SK-N-SH (cell line): ENCODE data around the gene NOX3. TPM values are rescaled to one million over a fixed set of nuclear protein-coding genes. Genes with fewer than 3 reads are reported as not detected.
A peak's percentile ranks its signal among the peaks of the same experiment; 100 is the strongest.

ENCODE experiments used
- CTCF ChIA-PET: fragments of 300-600, 350-600 bp; formaldehyde crosslinking; extraction: SDS; loops from one replicate; lab custom pipeline; 2021; lab: Yijun Ruan, JAX
- POLR2A ChIA-PET: fragments of 350-600 bp; sonication (Branson Sonifier 250); formaldehyde crosslinking; extraction: SDS; loops from one replicate; lab custom pipeline; 2020; ENCODE audit warnings: antibody characterized with exemption, inconsistent platforms; lab: Yijun Ruan, JAX
- DNase-seq: peaks from one replicate; pipeline ENCODE4 v3.0.0; 2012
- H2AFZ ChIP-seq: fragments of 200-600 bp; sonication (generic); 2 replicates; pipeline ENCODE4 v1.8.1; 2016; ENCODE audit warnings: antibody characterized with exemption, mild to moderate bottlenecking, low read depth
- H3F3A ChIP-seq: fragments of 200-600 bp; sonication (generic); replicated peaks from 2 replicates; pipeline ENCODE3; 2016; ENCODE audit warnings: antibody characterized with exemption, mild to moderate bottlenecking; ENCODE audit not compliant: insufficient read depth
- H3K27ac ChIP-seq, 2 experiments: fragments of 200-500 bp in 1 of 2; fragments of 200-600 bp in 1 of 2; sonication (Bioruptor generic) in 1 of 2; sonication (generic), shearing (Covaris generic) in 1 of 2; 2 replicates each; pipeline versions ENCODE4 v1.5.1 to v1.6.1; 2014 to 2016; ENCODE audit warnings: low read depth in 2 of 2, inconsistent platforms in 1 of 2, low read length in 1 of 2, mild to moderate bottlenecking in 1 of 2, mixed read lengths in 1 of 2
- H3K27me3 ChIP-seq: fragments of 200-600 bp; sonication (generic), shearing (Covaris generic); 2 replicates; pipeline ENCODE4 v1.6.1; 2016; ENCODE audit warnings: mixed run types; ENCODE audit not compliant: insufficient read depth
- H3K36me3 ChIP-seq, 2 experiments: fragments of 200-500 bp in 1 of 2; fragments of 200-600 bp in 1 of 2; sonication (Bioruptor generic) in 1 of 2; sonication (generic) in 1 of 2; replicated peaks in 1 of 2; 2 replicates each; pipeline versions ENCODE3 to v1.5.1; 2014 to 2016; ENCODE audit warnings: low read length in 1 of 2, mild to moderate bottlenecking in 1 of 2; ENCODE audit not compliant: insufficient read depth in 2 of 2, control insufficient read depth in 1 of 2
- H3K4me1 ChIP-seq, 2 experiments: fragments of 200-500 bp in 1 of 2; fragments of 200-600 bp in 1 of 2; sonication (Bioruptor generic) in 1 of 2; sonication (generic), shearing (Covaris generic) in 1 of 2; 2 replicates each; pipeline versions ENCODE4 v1.5.1 to v1.6.1; 2014 to 2016; ENCODE audit warnings: low read depth in 1 of 2, low read length in 1 of 2, mixed run types in 1 of 2; ENCODE audit not compliant: insufficient read depth in 2 of 2, control insufficient read depth in 1 of 2
- H3K4me2 ChIP-seq: fragments of 200-600 bp; sonication (generic), shearing (Covaris generic); 2 replicates; pipeline ENCODE4 v1.6.1; 2017; ENCODE audit warnings: mixed run types
- H3K4me3 ChIP-seq, 2 experiments: fragments of 200-500 bp in 1 of 2; fragments of 200-600 bp in 1 of 2; sonication (Bioruptor generic) in 1 of 2; sonication (generic), shearing (Covaris generic) in 1 of 2; 2 replicates each; pipeline versions ENCODE4 v1.5.1 to v1.8.1; 2014 to 2016; ENCODE audit warnings: low read depth in 2 of 2, inconsistent platforms in 1 of 2, low read length in 1 of 2, mild to moderate bottlenecking in 1 of 2, mixed read lengths in 1 of 2, moderate library complexity in 1 of 2
- H3K79me2 ChIP-seq: fragments of 200-600 bp; sonication (generic); 2 replicates; pipeline ENCODE4 v1.8.1; 2017; ENCODE audit warnings: mild to moderate bottlenecking; ENCODE audit not compliant: insufficient read depth
- H3K9ac ChIP-seq: fragments of 200-600 bp; sonication (generic); 2 replicates; pipeline ENCODE4 v1.6.1; 2017; ENCODE audit warnings: mixed run types
- H3K9me2 ChIP-seq: fragments of 200-600 bp; sonication (generic); 2 replicates; pipeline ENCODE4 v1.6.1; 2017; ENCODE audit warnings: mixed run types
- H3K9me3 ChIP-seq: fragments of 200-600 bp; sonication (generic); 2 replicates; pipeline ENCODE4 v1.6.1; 2017; ENCODE audit warnings: mixed run types, mild to moderate bottlenecking, moderate library complexity
- H4K20me1 ChIP-seq: fragments of 200-600 bp; sonication (generic); 2 replicates; pipeline ENCODE4 v1.6.1; 2017; ENCODE audit warnings: mild to moderate bottlenecking, mixed run types; ENCODE audit not compliant: insufficient read depth
- RAD21 ChIP-seq: IDR thresholded peaks from 2 replicates; pipeline ENCODE4 v1.6.1; 2012; ENCODE audit warnings: mild to moderate bottlenecking, low read length
- TAF1 ChIP-seq: IDR thresholded peaks from 2 replicates; pipeline ENCODE4 v1.6.1; 2012; ENCODE audit warnings: low read depth, mild to moderate bottlenecking, low read length, moderate library complexity, borderline replicate concordance
- WGBS: methylation state at CpG from one replicate; pipeline ENCODE4 v1.1.6; 2017; ENCODE audit warnings: low lambda C conversion rate; 5-methylcytosine and 5-hydroxymethylcytosine counted together
- polyA plus RNA-seq, 3 experiments: library from polyadenylated mRNA; depleted of rRNA; stranded (reverse); fragments of >200 nt; gene quantifications; 2 replicates each; pipeline ENCODE4 v1.2.3, GENCODE V29; 2012
- TF ChIP-seq, protein P1 (sequence below): IDR thresholded peaks from 2 replicates; pipeline ENCODE4 v1.6.1; 2012; ENCODE audit warnings: mild to moderate bottlenecking, low read depth, low read length, moderate library complexity
- TF ChIP-seq, protein P2 (sequence below): IDR thresholded peaks from 2 replicates; pipeline ENCODE4; 2012

NOX3 gene
- polyA plus RNA-seq, 1 of the 3 experiments (the other 2 are of a cell fraction) = 0.02 TPM

DNA sequence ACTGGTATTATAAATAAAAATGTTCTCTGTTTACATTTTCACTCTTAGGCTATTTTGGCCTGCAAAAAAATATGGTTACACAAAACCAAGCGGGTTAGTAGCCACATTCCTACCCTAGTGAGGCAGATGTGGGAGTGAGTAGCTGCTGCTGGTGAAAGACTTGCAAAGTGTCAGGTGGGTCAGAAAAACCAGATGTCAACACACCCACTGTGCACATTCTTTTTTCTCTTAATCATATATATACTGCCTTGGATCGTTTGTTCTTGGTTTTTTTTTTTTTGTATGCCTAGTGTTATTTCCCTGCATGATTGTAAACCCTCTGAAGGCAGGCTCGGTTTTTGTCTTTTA lies 73.3 kb downstream of the NOX3 start (continued):
- TF ChIP-seq, protein P1, sequence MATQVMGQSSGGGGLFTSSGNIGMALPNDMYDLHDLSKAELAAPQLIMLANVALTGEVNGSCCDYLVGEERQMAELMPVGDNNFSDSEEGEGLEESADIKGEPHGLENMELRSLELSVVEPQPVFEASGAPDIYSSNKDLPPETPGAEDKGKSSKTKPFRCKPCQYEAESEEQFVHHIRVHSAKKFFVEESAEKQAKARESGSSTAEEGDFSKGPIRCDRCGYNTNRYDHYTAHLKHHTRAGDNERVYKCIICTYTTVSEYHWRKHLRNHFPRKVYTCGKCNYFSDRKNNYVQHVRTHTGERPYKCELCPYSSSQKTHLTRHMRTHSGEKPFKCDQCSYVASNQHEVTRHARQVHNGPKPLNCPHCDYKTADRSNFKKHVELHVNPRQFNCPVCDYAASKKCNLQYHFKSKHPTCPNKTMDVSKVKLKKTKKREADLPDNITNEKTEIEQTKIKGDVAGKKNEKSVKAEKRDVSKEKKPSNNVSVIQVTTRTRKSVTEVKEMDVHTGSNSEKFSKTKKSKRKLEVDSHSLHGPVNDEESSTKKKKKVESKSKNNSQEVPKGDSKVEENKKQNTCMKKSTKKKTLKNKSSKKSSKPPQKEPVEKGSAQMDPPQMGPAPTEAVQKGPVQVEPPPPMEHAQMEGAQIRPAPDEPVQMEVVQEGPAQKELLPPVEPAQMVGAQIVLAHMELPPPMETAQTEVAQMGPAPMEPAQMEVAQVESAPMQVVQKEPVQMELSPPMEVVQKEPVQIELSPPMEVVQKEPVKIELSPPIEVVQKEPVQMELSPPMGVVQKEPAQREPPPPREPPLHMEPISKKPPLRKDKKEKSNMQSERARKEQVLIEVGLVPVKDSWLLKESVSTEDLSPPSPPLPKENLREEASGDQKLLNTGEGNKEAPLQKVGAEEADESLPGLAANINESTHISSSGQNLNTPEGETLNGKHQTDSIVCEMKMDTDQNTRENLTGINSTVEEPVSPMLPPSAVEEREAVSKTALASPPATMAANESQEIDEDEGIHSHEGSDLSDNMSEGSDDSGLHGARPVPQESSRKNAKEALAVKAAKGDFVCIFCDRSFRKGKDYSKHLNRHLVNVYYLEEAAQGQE = no peak

DNA sequence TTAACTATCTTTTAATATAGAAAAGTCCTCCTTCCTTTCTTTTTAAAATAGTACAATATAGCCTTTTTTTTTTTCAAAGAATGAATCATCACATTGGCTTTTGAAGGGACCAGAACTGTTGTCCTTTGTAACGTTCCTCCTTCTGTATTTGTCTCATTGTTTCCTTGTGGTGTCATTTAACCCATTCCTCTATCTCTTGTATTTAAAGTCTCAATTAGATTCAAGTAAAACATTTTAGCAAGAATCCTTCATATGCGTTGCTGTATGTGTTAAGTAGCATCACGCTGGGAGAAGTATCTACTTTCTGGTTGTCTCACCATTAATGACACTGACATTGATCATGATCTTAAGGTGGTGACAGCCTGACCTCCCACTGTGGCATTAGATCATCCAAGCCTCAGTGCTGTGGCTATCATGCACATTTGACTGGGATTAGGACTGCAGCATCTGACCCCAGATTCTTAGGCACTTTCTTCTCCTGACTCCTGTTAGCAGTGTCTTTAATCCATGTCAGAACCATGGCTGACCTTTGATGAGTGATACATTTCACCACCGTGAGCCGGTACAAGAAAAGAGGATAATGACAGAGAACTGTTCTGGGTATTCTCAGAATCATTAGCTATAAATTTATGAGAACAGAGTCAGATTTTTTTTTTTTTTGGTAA lies 73.8 kb downstream of the NOX3 start:
- Histone ChIP-seq H4K20me1 (no peaks in the 10 kb centered on the region), H3K9ac (no peak overlapping the region), H3K27ac (peak overlapping the region in 1 of 2 experiments; percentile 12; a peak in 1 of 4 replicates), H3K9me3 (no peaks in the 10 kb centered on the region), H3K4me2 (no peak overlapping the region), H3K9me2 (no peaks in the 10 kb centered on the region), H3K79me2 (no peaks in the 10 kb centered on the region), H3K4me3 (no peak overlapping the region), H3K4me1 (peaks cover 0 to 2% of the 10 kb centered on the region in 2 experiments; a peak in 1 of 4 replicates), H3F3A (peaks cover 15% of the 10 kb centered on the region), H3K36me3 (no peaks in the 10 kb centered on the region), H3K27me3 (no peaks in the 10 kb centered on the region), H2AFZ (no peak overlapping the region)
- 73% methylated on average over 5 of the region's 5 CpGs for WGBS
- POLR2A ChIA-PET = no interaction called here
- TF ChIP-seq, protein P2, sequence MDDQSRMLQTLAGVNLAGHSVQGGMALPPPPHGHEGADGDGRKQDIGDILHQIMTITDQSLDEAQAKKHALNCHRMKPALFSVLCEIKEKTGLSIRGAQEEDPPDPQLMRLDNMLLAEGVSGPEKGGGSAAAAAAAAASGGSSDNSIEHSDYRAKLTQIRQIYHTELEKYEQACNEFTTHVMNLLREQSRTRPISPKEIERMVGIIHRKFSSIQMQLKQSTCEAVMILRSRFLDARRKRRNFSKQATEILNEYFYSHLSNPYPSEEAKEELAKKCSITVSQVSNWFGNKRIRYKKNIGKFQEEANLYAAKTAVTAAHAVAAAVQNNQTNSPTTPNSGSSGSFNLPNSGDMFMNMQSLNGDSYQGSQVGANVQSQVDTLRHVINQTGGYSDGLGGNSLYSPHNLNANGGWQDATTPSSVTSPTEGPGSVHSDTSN = 0 out of 2 replicates have a peak, but pooled peaks have one; percentile 14
- TF ChIP-seq TAF1 = no peak
- CTCF ChIA-PET = interaction anchor here (1.5 kb wide), 1 partner anchor 21 kb away, joined by 4 read pairs; no protein-coding TSS in a partner anchor
- no peak for DNase-seq

DNA sequence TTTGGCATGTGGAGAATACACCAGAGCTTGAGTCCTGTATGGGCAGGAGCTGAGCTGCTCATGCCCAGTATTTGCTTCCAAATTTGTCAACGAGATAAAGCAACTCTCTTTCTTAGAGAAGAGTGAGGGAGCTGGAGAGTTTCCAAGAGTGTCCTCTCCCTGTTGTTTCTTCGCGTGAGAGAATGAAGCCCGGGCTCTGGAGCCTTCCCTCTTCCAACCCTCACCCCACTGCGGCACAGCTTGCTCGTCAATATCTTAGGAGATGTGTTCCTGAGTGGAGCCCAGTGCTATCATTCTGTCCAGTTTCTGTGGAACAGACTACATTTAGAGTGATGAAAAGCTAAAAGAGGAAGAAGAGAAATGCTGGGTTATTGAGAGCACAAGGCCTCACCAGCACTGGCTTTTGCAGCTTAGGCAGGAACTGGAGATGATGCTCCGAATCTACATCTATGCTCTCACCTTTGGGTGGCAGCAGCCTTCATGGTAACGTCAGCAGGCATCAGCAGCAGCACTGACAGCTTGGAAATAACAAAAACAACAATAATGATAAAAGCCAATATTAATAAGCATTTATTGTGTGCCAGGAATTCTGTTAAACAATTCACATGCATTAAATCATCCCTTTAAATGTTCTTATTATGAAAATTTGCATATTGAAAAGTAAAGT lies 74.8 kb downstream of the NOX3 start:
- no peaks in the 10 kb centered on the region for H3K9me2 ChIP-seq
- 95% methylated on average over 8 of the region's 8 CpGs for WGBS
- H3K27me3 ChIP-seq = no peaks in the 10 kb centered on the region
- no peak overlapping the region for H3K4me2 ChIP-seq
- POLR2A ChIA-PET = no interaction called here
- no peak overlapping the region for H3K4me3 ChIP-seq
- H4K20me1 ChIP-seq = no peaks in the 10 kb centered on the region
- H3K4me1 ChIP-seq = peaks cover 0 to 2% of the 10 kb centered on the region in 2 experiments; a peak in 1 of 4 replicates
- no peaks in the 10 kb centered on the region for H3K9me3 ChIP-seq
- no peak overlapping the region for H3K9ac ChIP-seq
- H3F3A ChIP-seq = peaks cover 25% of the 10 kb centered on the region
- TF ChIP-seq, protein P1 = no peak
- TF ChIP-seq RAD21 = peak; percentile 51; the same call in 1 of the 2 replicates
- H3K36me3 ChIP-seq = no peaks in the 10 kb centered on the region
- H3K79me2 ChIP-seq = no peaks in the 10 kb centered on the region
- CTCF ChIA-PET = interaction anchor here (0.7 to 1.5 kb wide), 3 partner anchors 14 to 115 kb away, joined by 3 to 4 read pairs (median 4); no protein-coding TSS in a partner anchor
- H3K27ac ChIP-seq = no peak overlapping the region
- DNase-seq = no peak
- no peak overlapping the region for H2AFZ ChIP-seq
